Lower leg skin (tissue), 3 donors: ENCODE measurements around the gene RPS27L.
A peak's percentile ranks its signal among the peaks of the same experiment; 100 is the strongest.

Experiments
- CTCF ChIP-seq, 3 donors: fragments of 450-650 bp; IDR thresholded peaks; one replicate each; pipeline ENCODE4 v1.5.1; 2016; ENCODE audit warnings: antibody characterized with exemption in 3 of 3, mild to moderate bottlenecking in 3 of 3, moderate library complexity in 2 of 3
- POLR2A ChIP-seq, 2 donors: fragments of 450-650 bp; IDR thresholded peaks; one replicate each; pipeline ENCODE4 v1.6.1; 2016 to 2017; ENCODE audit warnings: antibody characterized with exemption in 2 of 2, mild to moderate bottlenecking in 1 of 2, moderate library complexity in 1 of 2

- TF ChIP-seq CTCF (IDR thresholded peaks at IDR 0.05) (no peak), POLR2A (IDR thresholded peaks at IDR 0.05) (peak in 1 of 2 donors; percentile 75)
Measured at GRCh38 chr15:63188926-63189871, 31.9 kb upstream of the RPS27L start, which contains the start of gene RAB8B.
